ENCODE data around the gene FAM171A1. TPM values are rescaled to one million over a fixed set of nuclear protein-coding genes. Genes with fewer than 3 reads are reported as not detected.
"Not testable (repeated sequence)": the region's sequence is repeated elsewhere in the genome, so short reads cannot be mapped to it uniquely, and the experiment has no call there.

The FAM171A1 gene
- polyA plus RNA-seq, 3 donors: 6.6 to 14.7 (median 13.8) TPM

- 18 to 28% (median 27%) methylated on average over 14 of the region's 14 CpGs for WGBS, 3 donors
- no peak overlapping the region for H3K27ac ChIP-seq (ENCODE audit: low read depth, low read length)
Observed at GRCh38 chr10:15209827-15210509, 161.1 kb downstream of the FAM171A1 start.

GRCh38 chr10:15208221-15208620, 162.9 kb downstream of the FAM171A1 start:
- 90 to 96% (median 91%) methylated on average over 2 of the region's 2 CpGs for WGBS, 3 donors
- no peak overlapping the region for H3K27ac ChIP-seq (ENCODE audit: low read depth, low read length)

- not testable (repeated sequence) for H3K27ac ChIP-seq (ENCODE audit: low read depth, low read length)
- WGBS, 3 donors: 95 to 98% (median 97%) methylated on average over 4 of the region's 4 CpGs
Observed at GRCh38 chr10:15207410-15207809, 163.7 kb downstream of the FAM171A1 start.

- 88 to 98% (median 90%) methylated on average over 2 of the region's 2 CpGs for WGBS, 3 donors
- H3K27ac ChIP-seq (ENCODE audit: low read depth, low read length): no peak overlapping the region
Observed at GRCh38 chr10:15202639-15203038, 168.4 kb downstream of the FAM171A1 start.

GRCh38 chr10:15202301-15202621, 168.8 kb downstream of the FAM171A1 start:
- H3K27ac ChIP-seq (ENCODE audit: low read depth, low read length): not testable (repeated sequence)
- 93 to 95% (median 94%) methylated on average over 8 of the region's 8 CpGs for WGBS, 3 donors

- no peak overlapping the region for H3K27ac ChIP-seq (ENCODE audit: low read depth, low read length)
- 71 to 77% (median 75%) methylated on average over 6 of the region's 6 CpGs for WGBS, 3 donors
Observed at GRCh38 chr10:15201589-15202300, 169.3 kb downstream of the FAM171A1 start.

GRCh38 chr10:15200626-15201025, 170.5 kb downstream of the FAM171A1 start:
- H3K27ac ChIP-seq (ENCODE audit: low read depth, low read length): no peak overlapping the region
- 15 to 46% (median 28%) methylated on average over 2 of the region's 2 CpGs for WGBS, 3 donors

- no peak overlapping the region for H3K27ac ChIP-seq (ENCODE audit: low read depth, low read length)
- 95 to 96% (median 96%) methylated on average over 4 of the region's 4 CpGs for WGBS, 3 donors
Observed at GRCh38 chr10:15197911-15198310, 173.2 kb downstream of the FAM171A1 start.

- H3K27ac ChIP-seq (ENCODE audit: low read depth, low read length): no peak overlapping the region
- 40 to 70% (median 44%) methylated on average over 2 of the region's 2 CpGs for WGBS, 3 donors
Observed at GRCh38 chr10:15197276-15197675, 173.8 kb downstream of the FAM171A1 start.

GRCh38 chr10:15196021-15196834, 174.9 kb downstream of the FAM171A1 start:
- WGBS, 3 donors: 48 to 74% (median 58%) methylated on average over 12 of the region's 12 CpGs
- H3K27ac ChIP-seq (ENCODE audit: low read depth, low read length): no peak overlapping the region

GRCh38 chr10:15189133-15189885, 181.8 kb downstream of the FAM171A1 start:
- 70 to 86% (median 82%) methylated on average over 11 of the region's 11 CpGs for WGBS, 3 donors
- H3K27ac ChIP-seq (ENCODE audit: low read depth, low read length): no peak overlapping the region

GRCh38 chr10:15188603-15189002, 182.5 kb downstream of the FAM171A1 start:
- H3K27ac ChIP-seq (ENCODE audit: low read depth, low read length): no peak overlapping the region
- 84 to 92% (median 92%) methylated on average over 5 of the region's 5 CpGs for WGBS, 3 donors

GRCh38 chr10:15183689-15184481, 187.2 kb downstream of the FAM171A1 start:
- WGBS, 3 donors: 86 to 90% (median 87%) methylated on average over 11 of the region's 11 CpGs
- no peak overlapping the region for H3K27ac ChIP-seq (ENCODE audit: low read depth, low read length)

GRCh38 chr10:15182540-15183207, 188.4 kb downstream of the FAM171A1 start:
- no peak overlapping the region for H3K27ac ChIP-seq (ENCODE audit: low read depth, low read length)
- 57 to 72% (median 66%) methylated on average over 8 of the region's 8 CpGs for WGBS, 3 donors

GRCh38 chr10:15181576-15182156, 189.4 kb downstream of the FAM171A1 start:
- no peak overlapping the region for H3K27ac ChIP-seq (ENCODE audit: low read depth, low read length)
- WGBS, 3 donors: 71 to 96% (median 88%) methylated on average over 2 of the region's 2 CpGs

GRCh38 chr10:15180736-15181135, 190.4 kb downstream of the FAM171A1 start:
- 66 to 72% (median 68%) methylated on average over 5 of the region's 5 CpGs for WGBS, 3 donors

GRCh38 chr10:15176269-15176668, 194.8 kb downstream of the FAM171A1 start:
- 91 to 94% (median 94%) methylated on average over 3 of the region's 3 CpGs for WGBS, 3 donors
- H3K27ac ChIP-seq (ENCODE audit: low read depth, low read length): no peak overlapping the region

More at GRCh38 chr10:15180736-15181135, 190.4 kb downstream of the FAM171A1 start:
- H3K27ac ChIP-seq (ENCODE audit: low read depth, low read length): no peak overlapping the region
